ENCODE results near the gene ADCY2.

ADCY2 gene

GRCh38 chr5:7745882-7746610 lies 350.1 kb downstream of the ADCY2 start:
- peak; percentile 63 for DNase-seq (ENCODE audit: low read depth)

GRCh38 chr5:7747728-7748127 lies 351.8 kb downstream of the ADCY2 start:
- no peak for DNase-seq (ENCODE audit: low read depth)

- no peak for DNase-seq (ENCODE audit: low read depth)
Measured at GRCh38 chr5:7749626-7750025, 353.7 kb downstream of the ADCY2 start.

GRCh38 chr5:7751874-7752273 lies 355.9 kb downstream of the ADCY2 start:
- no peak for DNase-seq (ENCODE audit: low read depth)

GRCh38 chr5:7753181-7753580 lies 357.2 kb downstream of the ADCY2 start:
- DNase-seq (ENCODE audit: low read depth), result no peak

GRCh38 chr5:7753596-7753995 lies 357.7 kb downstream of the ADCY2 start:
- no peak for DNase-seq (ENCODE audit: low read depth)

- DNase-seq (ENCODE audit: low read depth), result no peak
Measured at GRCh38 chr5:7754490-7754889, 358.6 kb downstream of the ADCY2 start.

- peak; percentile 36 for DNase-seq (ENCODE audit: low read depth)
Measured at GRCh38 chr5:7754997-7755596, 359.2 kb downstream of the ADCY2 start.

GRCh38 chr5:7755958-7756357 lies 360.0 kb downstream of the ADCY2 start:
- DNase-seq (ENCODE audit: low read depth), result no peak

GRCh38 chr5:7756453-7756852 lies 360.5 kb downstream of the ADCY2 start:
- no peak for DNase-seq (ENCODE audit: low read depth)

- no peak for DNase-seq (ENCODE audit: low read depth)
Measured at GRCh38 chr5:7759257-7759871, 363.4 kb downstream of the ADCY2 start.

GRCh38 chr5:7759951-7760580 lies 364.1 kb downstream of the ADCY2 start:
- DNase-seq (ENCODE audit: low read depth), result no peak

- DNase-seq (ENCODE audit: low read depth), result no peak
Measured at GRCh38 chr5:7762267-7762666, 366.3 kb downstream of the ADCY2 start.

GRCh38 chr5:7763621-7764072 lies 367.7 kb downstream of the ADCY2 start:
- DNase-seq (ENCODE audit: low read depth), result no peak

- no peak for DNase-seq (ENCODE audit: low read depth)
Measured at GRCh38 chr5:7764452-7764851, 368.5 kb downstream of the ADCY2 start.

GRCh38 chr5:7770436-7770835 lies 374.5 kb downstream of the ADCY2 start:
- no peak for DNase-seq (ENCODE audit: low read depth)

- no peak for DNase-seq (ENCODE audit: low read depth)
Measured at GRCh38 chr5:7772141-7772540, 376.2 kb downstream of the ADCY2 start.

- no peak for DNase-seq (ENCODE audit: low read depth)
Measured at GRCh38 chr5:7773178-7773577, 377.2 kb downstream of the ADCY2 start.

- DNase-seq (ENCODE audit: low read depth), result no peak
Measured at GRCh38 chr5:7776442-7776841, 380.5 kb downstream of the ADCY2 start.

- no peak for DNase-seq (ENCODE audit: low read depth)
Measured at GRCh38 chr5:7779019-7780005, 383.4 kb downstream of the ADCY2 start.

GRCh38 chr5:7781899-7782298 lies 386.0 kb downstream of the ADCY2 start:
- no peak for DNase-seq (ENCODE audit: low read depth)
